Measurements from ENCODE around the gene KIF16B.

DNA sequence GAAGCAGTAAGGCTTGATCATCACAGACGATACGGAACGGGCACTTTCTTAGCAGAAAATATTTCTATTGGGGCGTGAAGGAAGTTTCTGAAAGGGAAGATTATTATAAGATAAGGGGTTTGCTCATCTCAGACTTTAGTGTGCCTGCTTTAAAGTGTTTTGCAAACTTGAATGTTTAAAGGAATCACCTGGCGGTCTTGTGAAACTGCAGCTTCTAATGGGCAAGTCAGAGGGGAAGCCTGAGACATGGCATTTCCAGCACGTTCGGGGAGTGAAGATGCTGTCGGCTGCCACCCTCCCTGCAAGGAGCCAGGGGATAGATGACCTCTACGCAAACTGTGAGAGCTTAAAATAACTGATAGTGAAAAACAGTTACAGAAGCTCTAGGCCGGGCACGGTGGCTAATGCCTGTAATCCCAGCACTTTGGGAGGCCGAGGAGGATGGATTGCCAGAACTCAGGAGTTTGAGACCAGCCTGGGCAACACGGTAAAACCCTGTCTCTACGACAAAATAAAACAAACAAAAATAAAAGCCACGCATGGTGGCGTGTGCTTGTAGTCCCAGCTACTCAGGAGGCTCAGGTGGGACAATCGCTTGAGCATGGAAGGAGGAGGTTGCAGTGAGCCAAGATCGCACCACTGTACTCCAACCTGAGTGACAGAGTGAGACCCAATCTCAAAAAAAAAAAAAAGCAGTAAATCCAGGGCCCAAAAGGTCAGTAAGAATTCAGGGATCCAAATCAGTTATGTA, 2.3 kb upstream of the KIF16B start:
- TF ChIP-seq, protein P1, sequence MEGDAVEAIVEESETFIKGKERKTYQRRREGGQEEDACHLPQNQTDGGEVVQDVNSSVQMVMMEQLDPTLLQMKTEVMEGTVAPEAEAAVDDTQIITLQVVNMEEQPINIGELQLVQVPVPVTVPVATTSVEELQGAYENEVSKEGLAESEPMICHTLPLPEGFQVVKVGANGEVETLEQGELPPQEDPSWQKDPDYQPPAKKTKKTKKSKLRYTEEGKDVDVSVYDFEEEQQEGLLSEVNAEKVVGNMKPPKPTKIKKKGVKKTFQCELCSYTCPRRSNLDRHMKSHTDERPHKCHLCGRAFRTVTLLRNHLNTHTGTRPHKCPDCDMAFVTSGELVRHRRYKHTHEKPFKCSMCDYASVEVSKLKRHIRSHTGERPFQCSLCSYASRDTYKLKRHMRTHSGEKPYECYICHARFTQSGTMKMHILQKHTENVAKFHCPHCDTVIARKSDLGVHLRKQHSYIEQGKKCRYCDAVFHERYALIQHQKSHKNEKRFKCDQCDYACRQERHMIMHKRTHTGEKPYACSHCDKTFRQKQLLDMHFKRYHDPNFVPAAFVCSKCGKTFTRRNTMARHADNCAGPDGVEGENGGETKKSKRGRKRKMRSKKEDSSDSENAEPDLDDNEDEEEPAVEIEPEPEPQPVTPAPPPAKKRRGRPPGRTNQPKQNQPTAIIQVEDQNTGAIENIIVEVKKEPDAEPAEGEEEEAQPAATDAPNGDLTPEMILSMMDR (IDR thresholded peaks at IDR 0.05), result no peak
- TF ChIP-seq POLR2A (IDR thresholded peaks at IDR 0.05), result no peak
